HG02623 (cell line): Measurements from ENCODE around the gene PDS5B.
"Not testable (repeated sequence)": the region's sequence is repeated elsewhere in the genome, so short reads cannot be mapped to it uniquely, and the experiment has no call there.

ENCODE experiments used
- ATAC-seq: cut with Tn5 transposase; IDR thresholded peaks from one replicate; pipeline ENCODE4 v1.9.1; 2021; ENCODE audit warnings: moderate library complexity; ENCODE audit not compliant: unreplicated experiment

PDS5B gene

GRCh38 chr13:32645854-32646253 lies 59.6 kb downstream of the PDS5B start:
- ATAC-seq = peak; percentile 33

GRCh38 chr13:32647926-32648325 lies 61.7 kb downstream of the PDS5B start:
- no peak for ATAC-seq

- ATAC-seq = peak; percentile 59
Observed at GRCh38 chr13:32650705-32651311, 64.6 kb downstream of the PDS5B start.

GRCh38 chr13:32657309-32657708 lies 71.1 kb downstream of the PDS5B start:
- no peak for ATAC-seq

- no peak for ATAC-seq
Observed at GRCh38 chr13:32659736-32660135, 73.5 kb downstream of the PDS5B start.

- ATAC-seq = no peak
Observed at GRCh38 chr13:32660227-32660626, 74.0 kb downstream of the PDS5B start.

GRCh38 chr13:32661685-32662084 lies 75.4 kb downstream of the PDS5B start:
- ATAC-seq = no peak

GRCh38 chr13:32663660-32664059 lies 77.4 kb downstream of the PDS5B start:
- ATAC-seq = no peak

GRCh38 chr13:32666990-32667571 lies 80.8 kb downstream of the PDS5B start:
- ATAC-seq = no peak

GRCh38 chr13:32669030-32669646 lies 82.9 kb downstream of the PDS5B start:
- ATAC-seq = no peak

GRCh38 chr13:32674503-32674902 lies 88.3 kb downstream of the PDS5B start:
- ATAC-seq = no peak

GRCh38 chr13:32676242-32676641 lies 90.0 kb downstream of the PDS5B start:
- ATAC-seq = no peak

GRCh38 chr13:32682130-32682529 lies 95.9 kb downstream of the PDS5B start:
- no peak for ATAC-seq

- ATAC-seq = no peak
Observed at GRCh38 chr13:32682740-32683139, 96.5 kb downstream of the PDS5B start.

GRCh38 chr13:32687275-32687674 lies 101.0 kb downstream of the PDS5B start:
- ATAC-seq = no peak

- ATAC-seq = no peak
Observed at GRCh38 chr13:32695602-32696250, 109.5 kb downstream of the PDS5B start.

GRCh38 chr13:32707471-32707870 lies 121.2 kb downstream of the PDS5B start:
- ATAC-seq = no peak

GRCh38 chr13:32713397-32713796 lies 127.1 kb downstream of the PDS5B start:
- ATAC-seq = no peak

GRCh38 chr13:32716201-32716600 lies 129.9 kb downstream of the PDS5B start:
- ATAC-seq = not testable (repeated sequence)

GRCh38 chr13:32720026-32720425 lies 133.8 kb downstream of the PDS5B start:
- no peak for ATAC-seq

GRCh38 chr13:32721131-32722034 lies 135.1 kb downstream of the PDS5B start:
- not testable (repeated sequence) for ATAC-seq
